Measurements from ENCODE around the gene AKTIP.
"Not testable (repeated sequence)": the region's sequence is repeated elsewhere in the genome, so short reads cannot be mapped to it uniquely, and the experiment has no call there.

The AKTIP gene

DNA sequence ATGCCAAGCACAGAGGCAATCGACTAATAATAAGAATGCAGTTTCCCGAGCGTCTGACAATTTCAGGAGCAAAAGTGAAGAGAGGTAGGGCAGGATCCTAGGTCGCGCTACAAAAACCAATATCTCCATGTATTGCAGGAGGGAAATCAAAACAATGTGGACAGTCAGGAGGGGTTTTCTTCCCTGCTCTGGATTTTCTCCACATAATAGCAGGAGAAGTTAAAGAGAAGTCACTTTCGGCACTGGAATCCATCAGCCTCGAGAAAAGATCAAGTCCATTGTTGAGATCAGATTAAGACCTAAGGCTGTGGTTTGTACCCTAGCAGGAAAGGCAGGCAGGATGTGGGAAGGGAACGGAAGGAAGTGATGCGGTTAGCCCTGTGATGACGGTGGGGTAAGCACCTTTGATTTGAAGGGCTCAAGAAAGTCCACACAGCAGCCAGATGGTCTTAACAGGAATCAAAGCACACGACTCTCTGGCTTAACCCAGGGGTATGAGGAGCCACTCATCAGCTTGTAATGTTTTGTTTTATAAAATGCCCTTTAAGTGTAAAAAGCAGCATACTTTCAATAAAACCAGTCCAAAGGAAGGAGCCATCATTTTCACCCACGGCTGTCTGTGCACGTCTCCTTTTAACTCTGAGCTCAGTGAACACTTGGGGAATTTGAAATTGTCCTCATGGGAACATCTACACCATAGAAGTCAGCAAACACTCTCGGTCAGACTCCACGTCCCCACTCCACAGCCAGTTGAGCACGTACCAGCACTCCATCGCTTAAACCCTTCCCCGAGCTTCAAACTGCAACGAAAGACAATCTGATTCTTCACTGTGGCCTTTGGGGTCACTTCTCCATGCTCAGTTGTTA, 15.8 kb upstream of the AKTIP start:
- ChIA-PET POLR2A (no interaction called here), CTCF (interaction anchor here (1.0 kb wide), 1 partner anchor 9 kb away, joined by 6 read pairs; no protein-coding TSS in a partner anchor)
- no peak for DNase-seq (ENCODE audit: extremely low spot score)
- TF ChIP-seq HDGF (IDR thresholded peaks at IDR 0.05; ENCODE audit: borderline replicate concordance) (no peak), ELF4 (IDR thresholded peaks at IDR 0.05) (no peak), ZNF384 (IDR thresholded peaks at IDR 0.05) (no peak), SUZ12 (IDR thresholded peaks at IDR 0.05) (no peak), CTBP1 (IDR thresholded peaks at IDR 0.05; ENCODE audit: borderline replicate concordance) (no peak), NFRKB (IDR thresholded peaks at IDR 0.05) (no peak), L3MBTL2 (conservative IDR thresholded peaks at IDR 0.05) (no peak), ARNT (IDR thresholded peaks at IDR 0.05) (no peak)
- TF ChIP-seq, protein P1, sequence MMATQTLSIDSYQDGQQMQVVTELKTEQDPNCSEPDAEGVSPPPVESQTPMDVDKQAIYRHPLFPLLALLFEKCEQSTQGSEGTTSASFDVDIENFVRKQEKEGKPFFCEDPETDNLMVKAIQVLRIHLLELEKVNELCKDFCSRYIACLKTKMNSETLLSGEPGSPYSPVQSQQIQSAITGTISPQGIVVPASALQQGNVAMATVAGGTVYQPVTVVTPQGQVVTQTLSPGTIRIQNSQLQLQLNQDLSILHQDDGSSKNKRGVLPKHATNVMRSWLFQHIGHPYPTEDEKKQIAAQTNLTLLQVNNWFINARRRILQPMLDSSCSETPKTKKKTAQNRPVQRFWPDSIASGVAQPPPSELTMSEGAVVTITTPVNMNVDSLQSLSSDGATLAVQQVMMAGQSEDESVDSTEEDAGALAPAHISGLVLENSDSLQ (IDR thresholded peaks at IDR 0.05): no peak

DNA sequence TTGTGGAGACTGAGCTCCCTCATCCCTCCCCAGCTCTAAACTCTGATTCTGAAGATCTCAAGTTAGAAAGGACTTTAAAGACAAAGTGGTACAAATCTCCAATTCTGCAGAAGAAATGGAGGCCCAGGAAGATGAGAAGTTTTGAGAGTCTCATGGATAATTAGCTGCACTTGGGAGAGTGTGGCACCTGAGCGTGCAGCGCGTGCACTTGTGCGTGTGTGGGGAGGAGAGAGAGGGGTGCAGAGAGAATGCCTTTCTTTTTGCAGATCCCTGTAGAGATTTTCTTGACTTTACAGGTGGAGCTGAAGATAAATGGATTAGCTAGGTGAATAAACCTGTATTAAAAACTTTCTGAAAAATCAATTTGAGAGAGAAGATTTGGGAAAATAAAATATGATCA, 14.8 kb upstream of the AKTIP start:
- ChIA-PET POLR2A (interaction anchor here (1.5 kb wide), 1 partner anchor 14 kb away, joined by 5 read pairs; the partner anchor contains the start of gene AKTIP), CTCF (interaction anchor here (0.6 kb wide), 1 partner anchor 16 kb away, joined by 3 read pairs; no protein-coding TSS in a partner anchor)
- DNase-seq (ENCODE audit: extremely low spot score): no peak
- TF ChIP-seq SUZ12 (IDR thresholded peaks at IDR 0.05) (no peak), HDGF (IDR thresholded peaks at IDR 0.05; ENCODE audit: borderline replicate concordance) (no peak), SP1 (IDR thresholded peaks at IDR 0.05) (no peak), CTBP1 (IDR thresholded peaks at IDR 0.05; ENCODE audit: borderline replicate concordance) (no peak), ZNF384 (IDR thresholded peaks at IDR 0.05) (no peak), LEF1 (IDR thresholded peaks at IDR 0.05; ENCODE audit: borderline replicate concordance) (no peak), NFRKB (IDR thresholded peaks at IDR 0.05) (no peak), ELF4 (IDR thresholded peaks at IDR 0.05) (no peak), ARNT (IDR thresholded peaks at IDR 0.05) (no peak), FOXA1 (IDR thresholded peaks at IDR 0.05) (no peak), BHLHE40 (IDR thresholded peaks at IDR 0.05; ENCODE audit: borderline replicate concordance) (no peak), L3MBTL2 (conservative IDR thresholded peaks at IDR 0.05) (no peak), FOXM1 (IDR thresholded peaks at IDR 0.05; ENCODE audit: borderline replicate concordance) (no peak), TARDBP (IDR thresholded peaks at IDR 0.05) (no peak), FOXK2 (IDR thresholded peaks at IDR 0.05) (no peak)
- TF ChIP-seq, protein P1 (IDR thresholded peaks at IDR 0.05): no peak

DNA sequence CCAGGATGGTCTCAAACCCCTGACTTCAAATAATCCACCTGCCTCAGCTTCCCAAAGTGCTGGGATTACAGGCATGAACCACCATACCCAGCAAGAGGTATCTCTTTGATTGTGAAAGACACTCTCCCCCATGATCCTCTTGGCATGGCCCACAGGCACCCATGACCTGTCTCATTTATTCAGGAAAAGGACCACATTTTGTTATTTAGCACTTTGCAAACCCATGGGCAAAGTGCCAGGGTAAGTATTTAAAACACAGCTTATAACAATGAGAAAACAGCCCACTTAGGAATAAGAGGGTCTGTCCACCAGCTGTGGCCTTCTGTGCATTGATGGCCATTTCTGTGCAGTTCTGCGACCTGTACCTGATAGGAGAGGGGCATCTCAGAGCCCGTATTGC, 12.8 kb upstream of the AKTIP start:
- POLR2A ChIA-PET: no interaction called here
- CTCF ChIA-PET: no interaction called here
- no peak for DNase-seq (ENCODE audit: extremely low spot score)

DNA sequence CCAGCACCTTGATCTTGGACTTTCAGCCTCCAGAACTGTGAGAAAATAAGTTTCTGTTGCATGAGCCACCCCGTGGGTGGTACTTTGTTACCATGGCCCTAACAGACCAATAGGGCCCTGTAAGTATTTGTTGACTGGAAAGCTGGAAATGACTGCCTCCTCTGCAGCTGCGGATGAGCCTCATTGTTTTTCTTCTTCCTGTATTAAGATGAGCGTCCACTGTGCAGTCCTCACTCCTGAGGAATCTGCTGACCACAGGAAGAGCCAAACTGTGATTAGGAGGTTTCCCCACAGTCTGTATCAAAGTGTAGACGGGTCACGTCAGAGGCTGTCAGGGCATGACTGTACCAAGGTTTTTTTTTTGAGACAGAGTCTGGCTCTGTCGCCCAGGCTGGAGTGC, 12.2 kb upstream of the AKTIP start:
- ChIA-PET POLR2A (no interaction called here), CTCF (no interaction called here)
- TF ChIP-seq L3MBTL2 (conservative IDR thresholded peaks at IDR 0.05) (no peak), ELF4 (IDR thresholded peaks at IDR 0.05) (no peak), ARNT (IDR thresholded peaks at IDR 0.05) (no peak), LEF1 (IDR thresholded peaks at IDR 0.05; ENCODE audit: borderline replicate concordance) (no peak), FOXK2 (IDR thresholded peaks at IDR 0.05) (no peak), SP1 (IDR thresholded peaks at IDR 0.05) (no peak), BHLHE40 (IDR thresholded peaks at IDR 0.05; ENCODE audit: borderline replicate concordance) (no peak), CTBP1 (IDR thresholded peaks at IDR 0.05; ENCODE audit: borderline replicate concordance) (no peak), FOXM1 (IDR thresholded peaks at IDR 0.05; ENCODE audit: borderline replicate concordance) (no peak), TARDBP (IDR thresholded peaks at IDR 0.05) (no peak), NFRKB (IDR thresholded peaks at IDR 0.05) (no peak), SUZ12 (IDR thresholded peaks at IDR 0.05) (no peak), FOXA1 (IDR thresholded peaks at IDR 0.05) (no peak)
- TF ChIP-seq, protein P1 (IDR thresholded peaks at IDR 0.05): no peak
- no peak for DNase-seq (ENCODE audit: extremely low spot score)

More for the DNA sequence above, 12.8 kb upstream of the AKTIP start:
- TF ChIP-seq ELF4 (IDR thresholded peaks at IDR 0.05) (no peak), L3MBTL2 (conservative IDR thresholded peaks at IDR 0.05) (no peak), FOXK2 (IDR thresholded peaks at IDR 0.05) (no peak), HDGF (IDR thresholded peaks at IDR 0.05; ENCODE audit: borderline replicate concordance) (no peak), FOXA1 (IDR thresholded peaks at IDR 0.05) (no peak), FOXM1 (IDR thresholded peaks at IDR 0.05; ENCODE audit: borderline replicate concordance) (no peak), ARNT (IDR thresholded peaks at IDR 0.05) (no peak), NFRKB (IDR thresholded peaks at IDR 0.05) (no peak), SUZ12 (IDR thresholded peaks at IDR 0.05) (no peak), SP1 (IDR thresholded peaks at IDR 0.05) (no peak), CTBP1 (IDR thresholded peaks at IDR 0.05; ENCODE audit: borderline replicate concordance) (no peak), ZNF384 (IDR thresholded peaks at IDR 0.05) (no peak), TARDBP (IDR thresholded peaks at IDR 0.05) (no peak), LEF1 (IDR thresholded peaks at IDR 0.05; ENCODE audit: borderline replicate concordance) (no peak), BHLHE40 (IDR thresholded peaks at IDR 0.05; ENCODE audit: borderline replicate concordance) (no peak)
- TF ChIP-seq, protein P1 (IDR thresholded peaks at IDR 0.05): no peak

DNA sequence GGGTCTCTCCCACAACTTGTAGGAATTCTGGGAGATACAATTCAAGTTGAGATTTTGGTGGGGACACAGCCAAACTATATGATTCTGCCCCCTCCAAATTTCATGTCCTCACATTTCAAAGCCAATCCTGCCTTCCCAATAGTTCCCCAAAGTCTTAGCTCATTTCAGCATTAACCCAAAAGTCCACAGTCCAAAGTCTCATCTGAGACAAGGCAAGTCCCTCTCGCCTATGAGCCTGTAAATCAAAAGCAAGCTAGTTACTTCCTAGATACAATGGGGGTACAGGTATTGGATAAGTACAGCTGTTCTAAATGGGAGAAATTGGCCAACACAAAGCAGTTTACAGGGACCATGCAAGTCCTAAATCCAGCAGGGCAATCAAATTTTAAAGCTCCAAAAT, 9.8 kb upstream of the AKTIP start:
- POLR2A ChIA-PET; CTCF ChIA-PET; DNase-seq (ENCODE audit: extremely low spot score): not testable (repeated sequence)

Measured in HEK293T (cell line).